GM12891 (cell line): ENCODE data around the gene TBATA.

ENCODE experiments used
- DNase-seq: peaks from one replicate; pipeline ENCODE4 v3.0.0; 2011; ENCODE audit warnings: low spot score; ENCODE audit not compliant: insufficient read length
- FAIRE-seq: peaks from 2 replicates; lab custom pipeline; 2011; peaks lifted over from hg19 to GRCh38; lab: Jason Lieb, UNC
- PAX5 ChIP-seq: IDR thresholded peaks from 2 replicates; pipeline ENCODE4 v1.6.1; 2011; ENCODE audit warnings: low read length, moderate library complexity, mild to moderate bottlenecking; ENCODE audit not compliant: insufficient read depth, severe bottlenecking
- POLR2A ChIP-seq: IDR thresholded peaks from 2 replicates; pipeline ENCODE4 v1.6.1; 2011; ENCODE audit warnings: low read depth, low read length, control low read depth
- POLR2AphosphoS5 ChIP-seq: IDR thresholded peaks from 2 replicates; pipeline ENCODE4 v1.6.1; 2011; ENCODE audit warnings: low read depth, low read length, control low read depth
- POU2F2 ChIP-seq: IDR thresholded peaks from 2 replicates; pipeline ENCODE4 v1.6.1; 2011; ENCODE audit warnings: low read depth, mild to moderate bottlenecking, control low read depth, low read length, moderate library complexity
- SPI1 ChIP-seq: IDR thresholded peaks from 2 replicates; pipeline ENCODE4 v1.6.1; 2011; ENCODE audit warnings: low read depth, low read length, control low read depth
- TAF1 ChIP-seq: IDR thresholded peaks from 2 replicates; pipeline ENCODE4 v1.6.1; 2011; ENCODE audit warnings: low read depth, low read length, control low read depth

TBATA gene

GRCh38 chr10:70726909-70727495 lies 58.2 kb downstream of the TBATA start:
- FAIRE-seq, result no peak
- TF ChIP-seq POU2F2, result no peak
- TF ChIP-seq POLR2AphosphoS5, result no peak
- TF ChIP-seq PAX5, result no peak
- no peak for TF ChIP-seq TAF1
- TF ChIP-seq POLR2A, result no peak
- no peak for TF ChIP-seq SPI1
- no peak for DNase-seq

- DNase-seq, result no peak
- no peak for FAIRE-seq
- TF ChIP-seq POLR2AphosphoS5 (no peak), TAF1 (no peak), POLR2A (no peak)
Measured at GRCh38 chr10:70723771-70724170, 61.4 kb downstream of the TBATA start.

- FAIRE-seq (no peak), DNase-seq (no peak)
- TF ChIP-seq POLR2A (no peak), PAX5 (no peak), POU2F2 (no peak), TAF1 (no peak), POLR2AphosphoS5 (no peak), SPI1 (no peak)
Measured at GRCh38 chr10:70722820-70723424, 62.3 kb downstream of the TBATA start.
